Measurements from ENCODE around the gene CHRM4. TPM values are rescaled to one million over a fixed set of nuclear protein-coding genes. Genes with fewer than 3 reads are reported as not detected.

Gene CHRM4
- total RNA-seq, 1 experiment from 2014 or later = 0.31 TPM

- H3K4me3 ChIP-seq = no peak overlapping the region
- H3K4me2 ChIP-seq = peak overlapping the region; percentile 90
- H3K9me2 ChIP-seq (ENCODE audit: insufficient read depth) = no peaks in the 10 kb centered on the region
- peaks cover 13% of the 10 kb centered on the region for H3K79me2 ChIP-seq (ENCODE audit: low read depth)
- no peak overlapping the region for H3K27ac ChIP-seq
- no peak for DNase-seq
- ChIA-PET POLR2A (ENCODE audit: unreplicated experiment) (no interaction called here), CTCF (interaction anchor here (1.3 kb wide), 1 partner anchor 120 kb away, joined by 3 read pairs; no protein-coding TSS in a partner anchor)
- peaks cover 11% of the 10 kb centered on the region; the same call in 1 of the 2 replicates for H4K20me1 ChIP-seq (ENCODE audit: insufficient read depth)
- H3K9me3 ChIP-seq (ENCODE audit: insufficient read depth, low read depth) = no peaks in the 10 kb centered on the region
- no TSS peak for BruUV-seq (replicated peaks)
- H3K27me3 ChIP-seq (ENCODE audit: insufficient read depth, low read depth) = no peaks in the 10 kb centered on the region
- H3K36me3 ChIP-seq (ENCODE audit: low read depth) = no peaks in the 10 kb centered on the region
- no peak overlapping the region for H2AFZ ChIP-seq
- H3F3A ChIP-seq (ENCODE audit: insufficient read depth, low read depth) = peaks cover 14% of the 10 kb centered on the region; the same call in 1 of the 2 replicates
- TF ChIP-seq, protein P1, sequence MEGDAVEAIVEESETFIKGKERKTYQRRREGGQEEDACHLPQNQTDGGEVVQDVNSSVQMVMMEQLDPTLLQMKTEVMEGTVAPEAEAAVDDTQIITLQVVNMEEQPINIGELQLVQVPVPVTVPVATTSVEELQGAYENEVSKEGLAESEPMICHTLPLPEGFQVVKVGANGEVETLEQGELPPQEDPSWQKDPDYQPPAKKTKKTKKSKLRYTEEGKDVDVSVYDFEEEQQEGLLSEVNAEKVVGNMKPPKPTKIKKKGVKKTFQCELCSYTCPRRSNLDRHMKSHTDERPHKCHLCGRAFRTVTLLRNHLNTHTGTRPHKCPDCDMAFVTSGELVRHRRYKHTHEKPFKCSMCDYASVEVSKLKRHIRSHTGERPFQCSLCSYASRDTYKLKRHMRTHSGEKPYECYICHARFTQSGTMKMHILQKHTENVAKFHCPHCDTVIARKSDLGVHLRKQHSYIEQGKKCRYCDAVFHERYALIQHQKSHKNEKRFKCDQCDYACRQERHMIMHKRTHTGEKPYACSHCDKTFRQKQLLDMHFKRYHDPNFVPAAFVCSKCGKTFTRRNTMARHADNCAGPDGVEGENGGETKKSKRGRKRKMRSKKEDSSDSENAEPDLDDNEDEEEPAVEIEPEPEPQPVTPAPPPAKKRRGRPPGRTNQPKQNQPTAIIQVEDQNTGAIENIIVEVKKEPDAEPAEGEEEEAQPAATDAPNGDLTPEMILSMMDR (conservative IDR thresholded peaks at IDR 0.05) = peak; percentile 57; the same call in 1 of the 2 replicates
- TF ChIP-seq EZH2 (IDR thresholded peaks at IDR 0.05; ENCODE audit: low read depth) = no peak
- intact Hi-C loops (cut with micrococcal nuclease; ENCODE audit: unreplicated experiment) = loop anchor here (5.0 kb wide), 1 partner anchor 253 kb away; the partner anchor contains the start of genes ATG13 and HARBI1
- peaks cover 22% of the 10 kb centered on the region for H3K4me1 ChIP-seq (replicated peaks; ENCODE audit: insufficient read depth)
These were observed 27.5 kb downstream of the CHRM4 start for GRCh38 chr11:46364056-46364455.

DNA sequence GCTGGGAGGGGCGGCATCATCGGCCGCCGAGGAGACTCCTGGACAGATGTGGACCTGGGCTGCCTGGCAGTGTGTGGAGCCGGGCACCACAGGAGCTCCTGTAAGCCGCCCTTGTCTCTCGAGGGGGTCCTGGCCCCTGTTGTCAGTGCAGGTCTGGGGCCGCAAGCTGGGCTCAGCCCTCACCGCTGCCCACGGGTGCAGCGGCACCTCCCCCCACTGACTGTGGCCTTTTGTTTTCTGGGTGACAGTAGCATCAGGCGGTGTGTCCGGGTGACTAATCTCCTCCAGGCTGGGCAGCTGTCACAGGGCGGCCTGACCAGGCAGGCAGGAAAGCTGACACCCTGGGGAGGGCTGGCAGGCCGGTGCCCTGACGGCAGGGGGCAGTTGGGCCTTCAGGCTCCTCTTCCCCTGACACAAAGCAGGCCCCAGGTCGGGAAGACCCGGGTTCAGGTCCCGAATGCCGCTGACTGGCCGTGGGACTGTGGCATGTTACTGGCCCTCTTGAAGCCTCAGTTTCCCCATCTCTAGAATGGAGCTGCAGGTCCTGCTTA lies 28.0 kb downstream of the CHRM4 start:
- H4K20me1 ChIP-seq (ENCODE audit: insufficient read depth) = peaks cover 11% of the 10 kb centered on the region; the same call in 1 of the 2 replicates
- peaks cover 22% of the 10 kb centered on the region for H3K4me1 ChIP-seq (replicated peaks; ENCODE audit: insufficient read depth)
- H3K9me3 ChIP-seq (ENCODE audit: insufficient read depth, low read depth) = no peaks in the 10 kb centered on the region
- intact Hi-C loops (cut with micrococcal nuclease; ENCODE audit: unreplicated experiment) = loop anchor here (2.0 to 5.0 kb wide), 2 partner anchors 121 to 254 kb away; partner anchors contain the start of genes ATG13 and HARBI1
- TF ChIP-seq, protein P1 (conservative IDR thresholded peaks at IDR 0.05) = peak; percentile 71
- TF ChIP-seq EZH2 (IDR thresholded peaks at IDR 0.05; ENCODE audit: low read depth) = no peak
- peak overlapping the region; percentile 50; the same call in 1 of the 2 replicates for H3K4me3 ChIP-seq
- H2AFZ ChIP-seq = no peak overlapping the region
- H3K79me2 ChIP-seq (ENCODE audit: low read depth) = peaks cover 13% of the 10 kb centered on the region
- CTCF ChIA-PET = interaction anchor here (1.3 kb wide), 1 partner anchor 120 kb away, joined by 3 read pairs; no protein-coding TSS in a partner anchor
- H3K9me2 ChIP-seq (ENCODE audit: insufficient read depth) = no peaks in the 10 kb centered on the region
- POLR2A ChIA-PET (ENCODE audit: unreplicated experiment) = interaction anchor here (0.6 kb wide), 1 partner anchor 129 kb away, joined by 3 read pairs; no protein-coding TSS in a partner anchor
- H3K27me3 ChIP-seq (ENCODE audit: insufficient read depth, low read depth) = no peaks in the 10 kb centered on the region
- H3F3A ChIP-seq (ENCODE audit: insufficient read depth, low read depth) = peaks cover 12% of the 10 kb centered on the region; the same call in 1 of the 2 replicates
- H3K27ac ChIP-seq = peak overlapping the region; percentile 47; the same call in 1 of the 2 replicates
- peak; percentile 89 to 93 for DNase-seq
- BruUV-seq (replicated peaks) = no TSS peak
- no peaks in the 10 kb centered on the region for H3K36me3 ChIP-seq (ENCODE audit: low read depth)
- peak overlapping the region; percentile 90 for H3K4me2 ChIP-seq

- POLR2A ChIA-PET (ENCODE audit: unreplicated experiment) = interaction anchor here (0.6 kb wide), 1 partner anchor 130 kb away, joined by 3 read pairs; no protein-coding TSS in a partner anchor
- H3K9me2 ChIP-seq (ENCODE audit: insufficient read depth) = no peaks in the 10 kb centered on the region
- H3K27ac ChIP-seq = peak overlapping the region; percentile 47
- peak overlapping the region; percentile 90 for H3K4me2 ChIP-seq
- H2AFZ ChIP-seq = no peak overlapping the region
- H3F3A ChIP-seq (ENCODE audit: insufficient read depth, low read depth) = peaks cover 12% of the 10 kb centered on the region; the same call in 1 of the 2 replicates
- H3K4me1 ChIP-seq (replicated peaks; ENCODE audit: insufficient read depth) = peaks cover 22% of the 10 kb centered on the region
- intact Hi-C loops (cut with micrococcal nuclease; ENCODE audit: unreplicated experiment) = loop anchor here (2.0 to 5.0 kb wide), 2 partner anchors 120 to 254 kb away; partner anchors contain the start of genes ATG13 and HARBI1
- CTCF ChIA-PET = interaction anchor here (1.3 kb wide), 1 partner anchor 119 kb away, joined by 3 read pairs; no protein-coding TSS in a partner anchor
- no peaks in the 10 kb centered on the region for H3K36me3 ChIP-seq (ENCODE audit: low read depth)
- peaks cover 11% of the 10 kb centered on the region; the same call in 1 of the 2 replicates for H4K20me1 ChIP-seq (ENCODE audit: insufficient read depth)
- peak; percentile 86 to 89 for DNase-seq
- peak overlapping the region; percentile 50; the same call in 1 of the 2 replicates for H3K4me3 ChIP-seq
- no TSS peak for BruUV-seq (replicated peaks)
- TF ChIP-seq EZH2 (IDR thresholded peaks at IDR 0.05; ENCODE audit: low read depth) = no peak
- H3K9me3 ChIP-seq (ENCODE audit: insufficient read depth, low read depth) = no peaks in the 10 kb centered on the region
- no peaks in the 10 kb centered on the region for H3K27me3 ChIP-seq (ENCODE audit: insufficient read depth, low read depth)
- H3K79me2 ChIP-seq (ENCODE audit: low read depth) = peaks cover 13% of the 10 kb centered on the region
These were observed 28.6 kb downstream of the CHRM4 start for GRCh38 chr11:46363031-46363407.

Measured in PC-9 (cell line).